HG02623 (cell line): ENCODE data around the gene CACNA2D3.

Experiments
- ATAC-seq: cut with Tn5 transposase; IDR thresholded peaks from one replicate; pipeline ENCODE4 v1.9.1; 2021; ENCODE audit warnings: moderate library complexity; ENCODE audit not compliant: unreplicated experiment

The CACNA2D3 gene

DNA sequence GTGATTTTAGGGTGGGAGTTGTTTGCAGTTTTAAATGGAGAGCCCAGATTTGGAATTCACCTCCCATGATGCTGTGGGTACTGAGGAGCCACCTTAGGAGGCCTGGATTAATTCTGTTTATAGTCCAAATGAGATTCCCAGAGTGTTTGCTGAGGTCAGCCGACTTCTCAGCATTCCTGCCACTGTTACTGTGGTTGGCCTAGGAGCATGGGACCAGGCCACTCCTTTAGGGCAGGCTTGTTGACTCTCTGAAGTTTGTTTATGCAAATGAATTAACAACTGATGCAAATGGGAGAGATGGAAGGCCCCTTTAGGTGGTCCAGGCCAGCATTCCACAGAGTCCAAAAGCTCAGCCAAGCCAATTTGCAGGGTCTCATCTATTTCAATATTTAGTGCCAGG lies 46.1 kb downstream of the CACNA2D3 start:
- no peak for ATAC-seq

- no peak for ATAC-seq
Measured at GRCh38 chr3:54169524-54169923, 47.2 kb downstream of the CACNA2D3 start.

DNA sequence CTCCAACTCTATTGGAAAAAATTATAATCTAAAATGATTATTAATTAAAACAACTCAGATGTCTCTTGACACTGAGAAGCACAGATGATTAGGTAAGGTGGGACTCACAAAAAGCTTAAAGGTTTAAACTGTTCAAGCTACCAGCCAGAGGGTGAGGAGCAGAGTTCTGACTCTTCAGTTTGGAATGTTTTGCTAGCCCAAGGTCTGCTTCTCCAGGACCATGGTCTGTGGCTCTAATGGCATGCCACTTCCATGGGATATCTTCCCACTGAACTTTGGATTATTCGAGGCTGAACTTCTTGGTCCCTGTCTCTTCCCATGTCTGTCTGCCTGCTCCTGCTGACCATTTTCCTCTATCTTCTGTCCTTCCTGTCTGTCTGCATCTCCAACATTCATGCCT lies 49.2 kb downstream of the CACNA2D3 start:
- no peak for ATAC-seq

DNA sequence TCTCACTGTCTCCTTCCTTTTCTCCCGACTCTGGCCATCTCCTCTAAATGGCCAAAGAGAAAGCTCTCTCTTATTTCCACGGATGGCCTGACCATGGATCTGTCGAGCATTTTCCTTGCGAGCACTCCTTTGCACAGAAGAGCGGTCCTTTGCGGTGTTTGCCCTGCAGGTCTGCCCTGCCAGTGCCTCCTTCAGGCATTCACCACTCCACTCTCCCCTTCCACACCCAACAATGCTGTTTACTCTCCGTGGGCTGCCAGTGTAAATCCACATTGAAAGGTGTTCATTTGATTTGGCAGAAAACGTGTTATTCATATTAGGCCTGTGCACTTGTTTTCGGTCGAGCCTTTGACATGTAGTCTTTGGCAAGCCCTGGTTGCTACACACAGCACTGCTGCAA lies 49.6 kb downstream of the CACNA2D3 start:
- no peak for ATAC-seq

GRCh38 chr3:54173371-54173770 lies 51.0 kb downstream of the CACNA2D3 start:
- ATAC-seq = no peak

DNA sequence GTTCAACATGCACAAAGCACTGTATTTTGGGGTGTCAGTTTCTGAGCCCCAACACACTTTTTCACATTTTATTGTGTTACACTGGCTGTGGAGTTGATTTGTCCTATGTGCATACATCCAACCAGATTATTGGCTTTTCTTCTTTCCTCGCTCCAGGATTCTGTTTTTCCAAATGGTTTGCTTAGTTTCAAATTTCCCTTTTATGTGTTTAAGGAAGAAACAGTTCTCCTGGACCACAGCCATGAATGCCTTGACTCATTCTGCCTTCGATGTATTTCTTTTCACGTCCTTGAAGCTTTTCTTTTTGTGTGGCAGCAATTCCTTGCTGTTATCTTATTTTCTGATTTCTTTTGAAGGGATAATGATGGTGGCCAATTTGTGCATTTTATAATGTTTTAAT lies 53.8 kb downstream of the CACNA2D3 start:
- no peak for ATAC-seq

DNA sequence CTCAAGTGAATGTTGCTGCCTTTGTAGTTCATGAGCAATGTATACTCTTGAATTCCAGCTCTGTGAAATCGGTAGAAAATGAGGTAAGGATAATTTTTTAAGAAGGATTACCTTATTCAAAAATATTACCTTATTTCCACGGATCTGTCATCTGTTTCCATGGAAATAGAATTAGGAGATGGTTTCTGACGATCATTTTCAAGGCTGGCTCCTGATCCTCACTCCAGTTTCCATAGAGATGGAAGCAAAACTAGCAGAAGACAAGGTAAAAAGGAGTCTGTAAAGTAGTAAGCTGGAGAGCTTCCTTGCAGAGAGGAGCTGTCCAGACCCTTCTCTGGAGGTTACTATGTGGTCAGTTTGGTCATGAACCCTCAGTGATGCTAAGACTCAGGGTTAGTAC lies 55.5 kb downstream of the CACNA2D3 start:
- no peak for ATAC-seq

DNA sequence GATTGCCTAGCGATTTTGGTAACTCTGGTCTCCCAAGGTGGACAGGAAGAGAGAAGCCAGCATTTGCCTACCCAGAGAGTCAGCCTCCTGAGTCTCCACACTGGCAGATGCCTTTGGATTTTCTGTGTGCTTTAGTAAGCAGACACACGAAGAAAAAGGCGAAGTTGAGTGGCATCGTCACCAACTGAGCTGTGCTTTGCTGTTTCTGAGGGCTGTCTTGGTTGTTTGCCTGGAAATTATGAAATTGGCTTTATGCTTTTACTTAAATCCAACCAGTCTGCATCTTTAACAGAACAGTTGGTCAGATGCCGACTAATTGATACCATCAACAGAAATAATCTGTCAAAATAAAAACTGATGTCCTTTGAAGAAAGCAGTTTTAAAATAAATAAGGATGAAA lies 56.0 kb downstream of the CACNA2D3 start:
- no peak for ATAC-seq

- ATAC-seq = no peak
Measured at GRCh38 chr3:54180921-54181320, 58.6 kb downstream of the CACNA2D3 start.

GRCh38 chr3:54182242-54182641 lies 59.9 kb downstream of the CACNA2D3 start:
- ATAC-seq = no peak

DNA sequence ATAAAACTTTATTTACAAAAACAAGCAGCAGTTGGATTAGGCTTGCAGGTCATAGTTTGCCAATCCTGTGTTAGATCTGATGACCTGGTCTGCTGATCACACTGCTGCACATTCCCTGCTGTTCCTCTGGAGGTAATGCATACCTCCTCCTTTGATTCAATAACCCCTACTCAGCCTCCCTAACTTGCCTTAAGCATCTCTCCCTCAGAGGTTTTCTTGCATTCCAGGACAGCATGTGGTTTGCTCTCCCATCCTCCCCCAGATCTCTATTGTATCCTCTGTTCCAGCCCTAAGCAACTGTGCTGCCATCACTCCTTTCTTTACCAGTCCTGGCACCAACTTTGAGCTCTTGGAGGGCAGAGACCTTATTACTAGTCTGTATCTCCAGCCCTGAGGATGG lies 63.4 kb downstream of the CACNA2D3 start:
- no peak for ATAC-seq

- ATAC-seq = no peak
Measured at GRCh38 chr3:54188176-54188791, 65.9 kb downstream of the CACNA2D3 start.

- ATAC-seq = no peak
Measured at GRCh38 chr3:54191220-54191619, 68.9 kb downstream of the CACNA2D3 start.

GRCh38 chr3:54192026-54192425 lies 69.7 kb downstream of the CACNA2D3 start:
- ATAC-seq = no peak

DNA sequence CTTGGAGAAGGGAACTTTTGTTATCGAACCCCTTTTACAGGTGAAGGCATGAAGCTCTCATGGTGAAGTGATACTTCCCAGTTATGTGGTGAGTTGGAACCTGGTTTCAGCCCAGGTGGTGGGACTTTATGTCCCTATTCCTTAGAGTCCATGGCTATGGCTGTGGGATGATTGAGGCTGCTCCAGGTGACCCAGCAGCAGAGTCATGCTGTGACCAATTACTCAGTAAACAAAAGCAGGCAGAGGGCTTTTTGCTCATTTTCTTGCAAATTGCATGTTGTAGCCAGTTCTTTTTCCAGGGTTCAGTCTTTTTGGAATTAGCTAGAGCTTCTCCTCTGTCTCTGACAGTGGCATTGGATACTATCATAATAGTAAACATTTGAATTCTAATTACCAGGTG lies 70.7 kb downstream of the CACNA2D3 start:
- no peak for ATAC-seq

- ATAC-seq = no peak
Measured at GRCh38 chr3:54196360-54196991, 74.1 kb downstream of the CACNA2D3 start.

- no peak for ATAC-seq
Measured at GRCh38 chr3:54197509-54197908, 75.2 kb downstream of the CACNA2D3 start.

- ATAC-seq = no peak
Measured at GRCh38 chr3:54198556-54198955, 76.2 kb downstream of the CACNA2D3 start.

DNA sequence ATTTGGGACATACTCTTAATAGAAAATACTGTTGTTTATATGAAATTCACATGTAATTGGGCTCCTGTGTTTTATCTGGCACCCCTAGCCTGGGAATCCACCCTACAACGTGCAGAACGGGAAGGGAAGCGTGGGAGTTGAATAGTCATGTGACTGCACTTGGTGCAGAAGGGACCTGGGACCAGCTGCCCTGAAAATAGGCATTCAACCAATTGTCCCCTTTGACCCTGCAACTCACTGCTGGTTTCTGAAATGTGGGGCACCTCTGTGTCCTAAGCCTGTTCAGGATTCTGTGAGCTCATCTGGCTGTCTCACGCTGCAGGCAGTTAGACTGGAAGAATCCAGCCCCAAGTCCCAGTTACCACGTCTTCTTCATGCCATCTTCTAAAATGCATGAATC lies 79.7 kb downstream of the CACNA2D3 start:
- no peak for ATAC-seq

DNA sequence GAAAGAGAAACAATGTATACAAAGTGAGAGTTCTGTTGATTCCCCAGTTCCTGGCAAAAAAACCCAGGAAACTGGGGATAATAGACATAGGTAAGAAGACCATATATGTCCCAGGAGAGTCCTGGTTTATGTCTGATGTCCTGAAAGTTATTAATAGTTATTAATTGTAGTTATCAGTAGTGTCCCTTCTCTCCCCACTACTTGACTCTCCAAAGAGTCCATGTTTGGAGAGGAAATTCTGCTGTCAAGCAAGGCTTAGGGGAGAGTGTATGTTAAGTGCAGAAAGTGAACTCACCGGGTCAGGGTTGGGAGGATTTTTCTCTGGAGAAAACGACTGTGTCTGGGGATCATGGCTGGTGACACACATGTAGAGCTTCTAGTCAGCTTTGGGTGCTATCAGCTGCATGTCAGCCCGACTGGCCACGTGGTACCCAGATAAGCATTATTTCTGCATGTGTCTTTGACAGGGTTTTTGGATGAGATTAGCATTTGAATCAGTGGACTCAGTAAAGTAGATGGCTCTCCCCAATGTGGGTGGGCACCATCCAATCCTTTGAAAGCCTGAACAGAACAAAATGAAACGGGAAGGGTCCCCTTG lies 80.4 kb downstream of the CACNA2D3 start:
- ATAC-seq = no peak

- no peak for ATAC-seq
Measured at GRCh38 chr3:54206874-54207273, 84.5 kb downstream of the CACNA2D3 start.

- no peak for ATAC-seq
Measured at GRCh38 chr3:54211097-54211496, 88.7 kb downstream of the CACNA2D3 start.

- no peak for ATAC-seq
Measured at GRCh38 chr3:54212723-54213122, 90.4 kb downstream of the CACNA2D3 start.
